Measurements from ENCODE around the gene S1PR3. TPM values are rescaled to one million over a fixed set of nuclear protein-coding genes. Genes with fewer than 3 reads are reported as not detected.

Gene S1PR3
- total RNA-seq, 2 experiments from 2014 or later: 0.47 TPM; not detected in 1

GRCh38 chr9:88959727-88960469, 31.4 kb upstream of the S1PR3 start:
- intact Hi-C loops (cut with micrococcal nuclease; ENCODE audit: unreplicated experiment): no loop called here
- no peaks in the 10 kb centered on the region for H4K20me1 ChIP-seq (ENCODE audit: insufficient read depth, low read length)
- no peak overlapping the region for H3K4me2 ChIP-seq (ENCODE audit: low read length)
- no peak overlapping the region for H3K4me3 ChIP-seq (ENCODE audit: low read depth, low read length, poor library complexity, severe bottlenecking)
- POLR2A ChIA-PET: no interaction called here
- H3K36me3 ChIP-seq (ENCODE audit: insufficient read depth, low read length): no peaks in the 10 kb centered on the region
- DNase-seq (ENCODE audit: low spot score): no peak
- H3K9me3 ChIP-seq (ENCODE audit: low read length): no peaks in the 10 kb centered on the region
- no peak overlapping the region for H2AFZ ChIP-seq (ENCODE audit: low read length)
- CTCF ChIA-PET (ENCODE audit: unreplicated experiment): no interaction called here
- BruUV-seq (replicated peaks): no TSS peak
- TF ChIP-seq CTCF (conservative IDR thresholded peaks at IDR 0.05; ENCODE audit: low read length) (no peak), EZH2phosphoT487 (IDR thresholded peaks at IDR 0.05; ENCODE audit: borderline replicate concordance, low read depth, low read length) (no peak)
- no peak overlapping the region for H3K27ac ChIP-seq (ENCODE audit: low read depth, low read length, poor library complexity, severe bottlenecking)
- H3K79me2 ChIP-seq (ENCODE audit: insufficient read depth, low read depth, low read length): no peaks in the 10 kb centered on the region
- no peaks in the 10 kb centered on the region for H3K9me2 ChIP-seq (ENCODE audit: insufficient read depth, low read length)
- H3K4me1 ChIP-seq (ENCODE audit: insufficient read depth, low read length, poor library complexity, severe bottlenecking): no peaks in the 10 kb centered on the region

- TF ChIP-seq CTCF (conservative IDR thresholded peaks at IDR 0.05; ENCODE audit: low read length): no peak
- no peak for TF ChIP-seq EZH2phosphoT487 (IDR thresholded peaks at IDR 0.05; ENCODE audit: borderline replicate concordance, low read depth, low read length)
Observed at GRCh38 chr9:88960632-88961031, 30.6 kb upstream of the S1PR3 start.

GRCh38 chr9:88965473-88965872, 25.8 kb upstream of the S1PR3 start:
- H3K36me3 ChIP-seq (ENCODE audit: insufficient read depth, low read length): no peaks in the 10 kb centered on the region
- POLR2A ChIA-PET: interaction anchor here (0.6 kb wide), 1 partner anchor 343 kb away, joined by 3 read pairs; no protein-coding TSS in a partner anchor
- H3K9me3 ChIP-seq (ENCODE audit: low read length): no peaks in the 10 kb centered on the region
- CTCF ChIA-PET (ENCODE audit: unreplicated experiment): no interaction called here
- no peak for TF ChIP-seq EZH2phosphoT487 (IDR thresholded peaks at IDR 0.05; ENCODE audit: borderline replicate concordance, low read depth, low read length)
- TF ChIP-seq CTCF (conservative IDR thresholded peaks at IDR 0.05; ENCODE audit: low read length): no peak
- intact Hi-C loops (cut with micrococcal nuclease; ENCODE audit: unreplicated experiment): no loop called here
- no peak overlapping the region for H3K4me2 ChIP-seq (ENCODE audit: low read length)
- no peak for DNase-seq (ENCODE audit: low spot score)
- no peaks in the 10 kb centered on the region for H3K4me1 ChIP-seq (ENCODE audit: insufficient read depth, low read length, poor library complexity, severe bottlenecking)
- H3K9me2 ChIP-seq (ENCODE audit: insufficient read depth, low read length): no peaks in the 10 kb centered on the region
- H2AFZ ChIP-seq (ENCODE audit: low read length): no peak overlapping the region
- H3K4me3 ChIP-seq (ENCODE audit: low read depth, low read length, poor library complexity, severe bottlenecking): no peak overlapping the region
- no peaks in the 10 kb centered on the region for H4K20me1 ChIP-seq (ENCODE audit: insufficient read depth, low read length)
- no peak overlapping the region for H3K27ac ChIP-seq (ENCODE audit: low read depth, low read length, poor library complexity, severe bottlenecking)
- BruUV-seq (replicated peaks): no TSS peak
- H3K79me2 ChIP-seq (ENCODE audit: insufficient read depth, low read depth, low read length): no peaks in the 10 kb centered on the region

More at GRCh38 chr9:88960632-88961031, 30.6 kb upstream of the S1PR3 start:
- intact Hi-C loops (cut with micrococcal nuclease; ENCODE audit: unreplicated experiment): no loop called here
- no peak overlapping the region for H3K27ac ChIP-seq (ENCODE audit: low read depth, low read length, poor library complexity, severe bottlenecking)
- no peak for DNase-seq (ENCODE audit: low spot score)
- no peak overlapping the region for H3K4me2 ChIP-seq (ENCODE audit: low read length)
- H4K20me1 ChIP-seq (ENCODE audit: insufficient read depth, low read length): no peaks in the 10 kb centered on the region
- H2AFZ ChIP-seq (ENCODE audit: low read length): no peak overlapping the region
- no peaks in the 10 kb centered on the region for H3K79me2 ChIP-seq (ENCODE audit: insufficient read depth, low read depth, low read length)
- ChIA-PET POLR2A (no interaction called here), CTCF (ENCODE audit: unreplicated experiment) (no interaction called here)
- H3K9me3 ChIP-seq (ENCODE audit: low read length): no peaks in the 10 kb centered on the region
- BruUV-seq (replicated peaks): no TSS peak
- H3K36me3 ChIP-seq (ENCODE audit: insufficient read depth, low read length): no peaks in the 10 kb centered on the region
- no peaks in the 10 kb centered on the region for H3K9me2 ChIP-seq (ENCODE audit: insufficient read depth, low read length)
- H3K4me1 ChIP-seq (ENCODE audit: insufficient read depth, low read length, poor library complexity, severe bottlenecking): no peaks in the 10 kb centered on the region
- no peak overlapping the region for H3K4me3 ChIP-seq (ENCODE audit: low read depth, low read length, poor library complexity, severe bottlenecking)

Measured in OCI-LY7 (cell line).